Glutamatergic neuron (in vitro differentiated cells): Measurements from ENCODE around the gene TMEM140. TPM values are rescaled to one million over a fixed set of nuclear protein-coding genes. Genes with fewer than 3 reads are reported as not detected.

Experiments used
- DNase-seq: peaks from one replicate; pipeline ENCODE4 v3.0.0; 2022
- H3K27ac Mint-ChIP-seq: one replicate; pipeline ENCODE4 v1.8.0; 2020; ENCODE audit warnings: mild to moderate bottlenecking, mixed read lengths, inconsistent platforms; ENCODE audit not compliant: unreplicated experiment
- H3K27me3 Mint-ChIP-seq: one replicate; pipeline ENCODE4 v1.8.0; 2020; ENCODE audit warnings: mild to moderate bottlenecking, moderate library complexity, mixed read lengths, inconsistent platforms; ENCODE audit not compliant: unreplicated experiment
- H3K36me3 Mint-ChIP-seq: one replicate; pipeline ENCODE4 v1.8.0; 2020; ENCODE audit warnings: mild to moderate bottlenecking, mixed read lengths, inconsistent platforms; ENCODE audit not compliant: unreplicated experiment
- H3K4me1 Mint-ChIP-seq: one replicate; pipeline ENCODE4 v1.8.0; 2020; ENCODE audit warnings: mild to moderate bottlenecking, low read depth, mixed read lengths, inconsistent platforms; ENCODE audit not compliant: unreplicated experiment
- H3K4me3 Mint-ChIP-seq: one replicate; pipeline ENCODE4 v1.8.0; 2020; ENCODE audit warnings: mild to moderate bottlenecking, mixed read lengths, inconsistent platforms; ENCODE audit not compliant: unreplicated experiment
- H3K9me3 Mint-ChIP-seq: one replicate; pipeline ENCODE4 v1.8.0; 2020; ENCODE audit warnings: mild to moderate bottlenecking, moderate library complexity, mixed read lengths, inconsistent platforms; ENCODE audit not compliant: unreplicated experiment
- total RNA-seq: library from RNA; stranded (reverse); fragmentation: NEBNext Ultra II Directional; extraction: Animal tissue kit (Norgen Biotek cat#: 25700); gene quantifications from one replicate; pipeline ENCODE4 v1.2.1, GENCODE V29; 2021; ENCODE audit not compliant: unreplicated experiment
- TF ChIP-seq, protein P1 (sequence below): fragments of 200-600 bp; sonication (generic); IDR thresholded peaks from one replicate; pipeline ENCODE4 v1.5.0; 2021; ENCODE audit not compliant: partially characterized antibody, unreplicated experiment

The TMEM140 gene
- total RNA-seq, 1 donor from 2014 or later = not detected

DNA sequence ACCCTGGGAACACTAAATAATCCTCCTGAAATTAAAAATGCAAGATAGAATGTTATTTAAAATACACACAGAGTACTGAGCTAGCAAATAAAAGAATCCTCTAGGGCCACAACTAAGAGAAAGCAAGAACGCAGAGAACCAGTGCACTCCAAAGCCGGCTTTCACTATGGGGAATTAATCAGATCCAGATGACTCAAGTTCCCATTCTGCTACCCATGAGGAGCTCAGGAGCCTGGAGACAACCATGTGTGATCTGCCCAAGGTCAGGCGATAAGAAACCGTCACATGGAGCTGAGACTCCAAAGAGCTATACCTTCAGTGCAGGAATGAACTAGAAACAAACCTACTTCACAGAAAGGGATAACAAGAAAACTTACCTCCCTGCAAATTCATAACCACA lies 42.1 kb downstream of the TMEM140 start:
- Mint-ChIP-seq H3K36me3 (no peaks in the 10 kb centered on the region), H3K27me3 (no peaks in the 10 kb centered on the region), H3K4me1 (peaks cover 2% of the 10 kb centered on the region), H3K27ac (no peak overlapping the region), H3K4me3 (no peak overlapping the region), H3K9me3 (peaks cover 3% of the 10 kb centered on the region)
- TF ChIP-seq, protein P1, sequence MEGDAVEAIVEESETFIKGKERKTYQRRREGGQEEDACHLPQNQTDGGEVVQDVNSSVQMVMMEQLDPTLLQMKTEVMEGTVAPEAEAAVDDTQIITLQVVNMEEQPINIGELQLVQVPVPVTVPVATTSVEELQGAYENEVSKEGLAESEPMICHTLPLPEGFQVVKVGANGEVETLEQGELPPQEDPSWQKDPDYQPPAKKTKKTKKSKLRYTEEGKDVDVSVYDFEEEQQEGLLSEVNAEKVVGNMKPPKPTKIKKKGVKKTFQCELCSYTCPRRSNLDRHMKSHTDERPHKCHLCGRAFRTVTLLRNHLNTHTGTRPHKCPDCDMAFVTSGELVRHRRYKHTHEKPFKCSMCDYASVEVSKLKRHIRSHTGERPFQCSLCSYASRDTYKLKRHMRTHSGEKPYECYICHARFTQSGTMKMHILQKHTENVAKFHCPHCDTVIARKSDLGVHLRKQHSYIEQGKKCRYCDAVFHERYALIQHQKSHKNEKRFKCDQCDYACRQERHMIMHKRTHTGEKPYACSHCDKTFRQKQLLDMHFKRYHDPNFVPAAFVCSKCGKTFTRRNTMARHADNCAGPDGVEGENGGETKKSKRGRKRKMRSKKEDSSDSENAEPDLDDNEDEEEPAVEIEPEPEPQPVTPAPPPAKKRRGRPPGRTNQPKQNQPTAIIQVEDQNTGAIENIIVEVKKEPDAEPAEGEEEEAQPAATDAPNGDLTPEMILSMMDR = no peak
- DNase-seq = no peak

DNA sequence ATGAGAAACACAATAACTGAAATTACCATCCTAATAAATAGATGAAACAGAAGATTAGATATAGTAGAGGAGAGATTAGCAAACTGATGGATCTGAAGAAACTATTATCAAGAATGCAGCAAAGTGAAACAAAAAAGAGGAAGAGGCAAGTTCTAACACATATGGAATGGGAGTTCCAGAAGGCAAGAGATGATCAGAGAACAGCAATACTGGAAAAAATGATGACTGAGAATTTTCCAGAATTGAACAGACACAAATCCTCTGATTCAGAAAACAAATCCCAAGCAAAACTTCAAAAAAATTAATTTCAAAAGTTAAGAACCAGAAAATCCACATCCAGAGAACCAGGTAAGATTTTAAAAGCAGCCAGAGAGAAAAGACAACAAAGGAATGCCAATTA lies 42.8 kb downstream of the TMEM140 start:
- H3K27me3 Mint-ChIP-seq = no peaks in the 10 kb centered on the region
- TF ChIP-seq, protein P1 = no peak
- H3K4me1 Mint-ChIP-seq = peaks cover 6% of the 10 kb centered on the region
- H3K27ac Mint-ChIP-seq = no peak overlapping the region
- DNase-seq = no peak
- H3K4me3 Mint-ChIP-seq = no peak overlapping the region
- H3K36me3 Mint-ChIP-seq = no peaks in the 10 kb centered on the region
- peaks cover 3% of the 10 kb centered on the region for H3K9me3 Mint-ChIP-seq

DNA sequence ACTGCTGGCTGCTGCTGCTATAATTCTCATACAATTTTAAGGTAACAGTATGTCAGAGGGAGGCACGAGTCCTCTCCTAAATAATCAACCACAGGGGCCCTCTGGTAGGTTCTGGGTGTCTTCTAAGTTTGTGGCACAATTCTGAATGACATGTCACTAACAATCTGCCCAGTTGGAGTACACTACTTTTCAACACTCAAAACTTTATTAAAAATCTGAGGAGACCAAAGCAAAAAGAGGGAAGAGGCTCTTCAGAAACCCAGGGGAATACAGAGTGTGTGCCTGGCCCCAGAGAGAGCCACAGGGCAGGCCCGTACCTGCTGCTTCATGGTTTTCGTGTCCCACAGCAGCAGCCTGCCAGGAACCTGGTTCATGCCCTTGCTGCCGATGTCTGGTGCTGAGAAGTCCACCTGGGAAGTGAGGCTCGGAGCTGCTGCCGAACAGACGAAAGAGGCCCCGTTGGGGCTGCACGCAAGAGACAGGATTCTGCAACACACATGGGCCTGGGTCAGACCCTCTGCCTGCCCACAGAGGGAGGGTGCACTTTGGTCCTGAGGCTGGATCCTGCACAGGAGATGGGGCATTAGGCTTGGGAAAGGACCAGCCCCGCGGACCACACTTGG lies 45.2 kb downstream of the TMEM140 start:
- Mint-ChIP-seq H3K9me3 (peaks cover 3% of the 10 kb centered on the region), H3K27ac (no peak overlapping the region), H3K4me1 (peaks cover 6% of the 10 kb centered on the region), H3K4me3 (no peak overlapping the region), H3K36me3 (no peaks in the 10 kb centered on the region), H3K27me3 (no peaks in the 10 kb centered on the region)
- no peak for DNase-seq
- TF ChIP-seq, protein P1 = no peak

DNA sequence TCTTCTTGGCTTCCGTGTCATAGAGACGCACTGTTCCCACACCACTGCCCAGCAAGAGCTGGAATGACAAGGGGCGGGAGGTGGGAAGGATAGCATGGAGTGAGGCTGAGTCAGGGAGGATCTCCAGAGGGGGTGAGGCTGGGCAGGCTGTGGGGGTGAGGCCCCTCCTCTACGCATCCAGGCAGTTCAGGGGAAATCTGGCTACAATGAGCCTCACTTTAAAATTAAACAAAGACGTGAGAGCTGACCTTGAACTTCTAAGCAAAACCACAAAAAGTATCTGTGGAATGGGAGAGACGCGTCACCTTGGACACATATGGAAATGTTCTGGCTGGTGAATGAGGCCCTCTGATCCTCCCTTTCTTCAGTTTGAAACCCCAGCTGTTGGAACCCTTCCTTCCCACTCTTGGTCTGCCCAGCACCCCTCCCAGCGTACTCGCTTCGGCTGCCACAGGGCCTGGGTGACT lies 45.8 kb downstream of the TMEM140 start:
- H3K36me3 Mint-ChIP-seq = no peaks in the 10 kb centered on the region

More for the DNA sequence above, 45.8 kb downstream of the TMEM140 start:
- Mint-ChIP-seq H3K9me3 (peaks cover 3% of the 10 kb centered on the region), H3K4me3 (no peak overlapping the region), H3K27me3 (no peaks in the 10 kb centered on the region), H3K4me1 (peaks cover 6% of the 10 kb centered on the region), H3K27ac (no peak overlapping the region)
- DNase-seq = no peak
- TF ChIP-seq, protein P1 = no peak
